GM12873 (cell line): ENCODE results near the gene SCAPER.
A peak's percentile ranks its signal among the peaks of the same experiment; 100 is the strongest.

Experiments used
- CTCF ChIP-seq: IDR thresholded peaks from 2 replicates; pipeline ENCODE4 v1.5.1; 2012; ENCODE audit warnings: low read depth, mild to moderate bottlenecking, moderate library complexity, low read length, control low read depth; ENCODE audit not compliant: insufficient read depth; ENCODE audit errors: missing control alignments

The SCAPER gene

GRCh38 chr15:76340803-76341365 lies 564.3 kb downstream of the SCAPER start:
- peak; percentile 63 for TF ChIP-seq CTCF

GRCh38 chr15:76340198-76340802 lies 564.8 kb downstream of the SCAPER start:
- no peak for TF ChIP-seq CTCF

- no peak for TF ChIP-seq CTCF
Measured at GRCh38 chr15:76339305-76340197, 565.6 kb downstream of the SCAPER start.

- TF ChIP-seq CTCF: no peak
Measured at GRCh38 chr15:76338486-76339304, 566.4 kb downstream of the SCAPER start.

GRCh38 chr15:76337696-76338485 lies 567.2 kb downstream of the SCAPER start:
- TF ChIP-seq CTCF: no peak

- TF ChIP-seq CTCF: no peak
Measured at GRCh38 chr15:76337059-76337695, 568.0 kb downstream of the SCAPER start.
